A549 treated with GW870086 at 1 μM for 4 hours (cell line): ENCODE measurements around the gene FOXO1. TPM values are rescaled to one million over a fixed set of nuclear protein-coding genes. Genes with fewer than 3 reads are reported as not detected.

Experiments
- total RNA-seq: library from RNA; stranded (reverse); fragments of 200-300 nt; extraction: Qiagen RNA extraction; gene quantifications from 5 replicates; pipeline ENCODE4 v1.2.3, GENCODE V29; 2022; ENCODE audit warnings: low read depth

The FOXO1 gene
- total RNA-seq: 3.6 to 5.9 TPM (median 5.5 TPM) in 5 replicates

GRCh38 chr13:40666045-40666932 lies at the start of gene FOXO1:
Gene FOXO1 (minus strand): TSS chr13:40666641. CDS start chr13:40666212, 429 bp downstream.

Other genes starting within 250 kb of the FOXO1 start
- gene MRPS31, start 104.5 kb upstream of the FOXO1 start, total RNA-seq: 13.6 to 14.7 TPM (median 14.3 TPM) in 5 replicates
- 15.8 to 19.5 TPM (median 17.7 TPM) in 5 replicates for gene SLC25A15, start 123.0 kb upstream of the FOXO1 start, total RNA-seq